Lung (tissue), 12 donors: Measurements from ENCODE around the gene EPHA7. TPM values are rescaled to one million over a fixed set of nuclear protein-coding genes. Genes with fewer than 3 reads are reported as not detected.

Experiments
- ATAC-seq: fragments of 200-7000 bp; cut with Tn5 transposase; one replicate; pipeline ENCODE4 v1.9.1; 2020; ENCODE audit warnings: moderate number of reproducible peaks; ENCODE audit not compliant: insufficient read depth, low FRiP score
- DNase-seq, 3 donors: peaks; one replicate each; pipeline ENCODE4 v3.0.0-alpha.2; 2013 to 2017
- H3K27ac ChIP-seq, 2 donors: one replicate each; pipeline ENCODE4 v1.5.1; 2013; ENCODE audit warnings: mild to moderate bottlenecking in 2 of 2, moderate library complexity in 2 of 2, control low read depth in 1 of 2, inconsistent platforms in 1 of 2, low read depth in 1 of 2, low read length in 1 of 2
- H3K27me3 ChIP-seq, 3 donors: one replicate each; pipeline ENCODE4 v1.5.1; 2013; ENCODE audit warnings: low read length in 2 of 3; ENCODE audit not compliant: control insufficient read depth in 3 of 3, insufficient read depth in 3 of 3
- H3K36me3 ChIP-seq, 4 donors: one replicate each; pipeline ENCODE4 v1.5.1; 2013; ENCODE audit warnings: low read length in 4 of 4, mild to moderate bottlenecking in 1 of 4, moderate library complexity in 1 of 4; ENCODE audit not compliant: control insufficient read depth in 4 of 4, insufficient read depth in 4 of 4
- H3K4me1 ChIP-seq, 5 donors: one replicate each; pipeline ENCODE4 v1.5.1; 2013; ENCODE audit warnings: low read length in 5 of 5, mild to moderate bottlenecking in 2 of 5, moderate library complexity in 1 of 5; ENCODE audit not compliant: control insufficient read depth in 5 of 5, insufficient read depth in 5 of 5
- H3K4me3 ChIP-seq: one replicate; pipeline ENCODE4 v1.5.1; 2013; ENCODE audit warnings: mild to moderate bottlenecking, control low read depth, moderate library complexity
- H3K9ac ChIP-seq, 2 donors: one replicate each; pipeline ENCODE4 v1.5.1; 2013; ENCODE audit warnings: low read length in 2 of 2, control low read depth in 1 of 2; ENCODE audit not compliant: insufficient read depth in 1 of 2
- H3K9me3 ChIP-seq, 4 donors: one replicate each; pipeline ENCODE4 v1.5.1; 2013; ENCODE audit warnings: low read length in 3 of 4, mild to moderate bottlenecking in 1 of 4, moderate library complexity in 1 of 4; ENCODE audit not compliant: control insufficient read depth in 4 of 4, insufficient read depth in 3 of 4
- WGBS, 2 donors: extraction: QIAGEN DNeasy Blood & Tissue Kit; methylation state at CpG; one replicate each; pipeline ENCODE4 v1.1.7; 2013; 5-methylcytosine and 5-hydroxymethylcytosine counted together
- polyA plus RNA-seq, 2 donors: library from polyadenylated mRNA; stranded (reverse); fragments of 200-250 nt; gene quantifications; one replicate each; pipeline ENCODE4 v1.2.1, GENCODE V29; 2013
- total RNA-seq, 2 donors: library from RNA; depleted of rRNA in 1 of 2; stranded (reverse); fragments of >200 nt in 1 of 2; gene quantifications; one replicate each; pipeline ENCODE4 v1.2.1, GENCODE V29; 2014 to 2021
- TF ChIP-seq, protein P1 (sequence below): IDR thresholded peaks from 2 replicates; pipeline ENCODE4 v1.5.1; 2012; ENCODE audit warnings: mild to moderate bottlenecking; ENCODE audit errors: control extremely low read depth, extremely low read depth
- donor health status: control.
- donor health status: control.
- donor health status: Bipolar disorder and iron deficiency.
- donor health status: healthy.
- donor health status: DM: yes; HTN: yes; CAD: no.

The EPHA7 gene
- total and polyA plus RNA-seq, 4 donors: 0.06 to 6.3 (median 0.62) TPM

DNA sequence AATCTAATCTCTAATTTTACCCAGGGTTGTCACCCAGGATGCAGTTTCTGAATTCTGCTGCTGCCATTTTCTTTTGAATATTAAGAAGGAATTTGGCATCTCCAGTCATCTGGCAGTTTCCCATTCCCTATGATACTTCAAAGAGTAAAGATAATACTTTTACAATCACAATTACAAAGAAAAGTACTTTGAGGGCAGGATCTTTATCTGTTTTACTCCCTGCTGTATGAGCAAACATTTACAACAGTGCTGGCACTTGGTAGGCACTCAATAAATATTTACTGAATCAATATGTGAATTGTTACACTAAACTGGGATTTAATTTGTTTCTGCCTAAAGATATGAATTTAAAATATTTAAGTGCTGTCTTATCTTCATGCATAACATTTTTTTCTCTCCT is 224.9 kb downstream of the EPHA7 start:
- TF ChIP-seq, protein P1, sequence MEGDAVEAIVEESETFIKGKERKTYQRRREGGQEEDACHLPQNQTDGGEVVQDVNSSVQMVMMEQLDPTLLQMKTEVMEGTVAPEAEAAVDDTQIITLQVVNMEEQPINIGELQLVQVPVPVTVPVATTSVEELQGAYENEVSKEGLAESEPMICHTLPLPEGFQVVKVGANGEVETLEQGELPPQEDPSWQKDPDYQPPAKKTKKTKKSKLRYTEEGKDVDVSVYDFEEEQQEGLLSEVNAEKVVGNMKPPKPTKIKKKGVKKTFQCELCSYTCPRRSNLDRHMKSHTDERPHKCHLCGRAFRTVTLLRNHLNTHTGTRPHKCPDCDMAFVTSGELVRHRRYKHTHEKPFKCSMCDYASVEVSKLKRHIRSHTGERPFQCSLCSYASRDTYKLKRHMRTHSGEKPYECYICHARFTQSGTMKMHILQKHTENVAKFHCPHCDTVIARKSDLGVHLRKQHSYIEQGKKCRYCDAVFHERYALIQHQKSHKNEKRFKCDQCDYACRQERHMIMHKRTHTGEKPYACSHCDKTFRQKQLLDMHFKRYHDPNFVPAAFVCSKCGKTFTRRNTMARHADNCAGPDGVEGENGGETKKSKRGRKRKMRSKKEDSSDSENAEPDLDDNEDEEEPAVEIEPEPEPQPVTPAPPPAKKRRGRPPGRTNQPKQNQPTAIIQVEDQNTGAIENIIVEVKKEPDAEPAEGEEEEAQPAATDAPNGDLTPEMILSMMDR: no peak

DNA sequence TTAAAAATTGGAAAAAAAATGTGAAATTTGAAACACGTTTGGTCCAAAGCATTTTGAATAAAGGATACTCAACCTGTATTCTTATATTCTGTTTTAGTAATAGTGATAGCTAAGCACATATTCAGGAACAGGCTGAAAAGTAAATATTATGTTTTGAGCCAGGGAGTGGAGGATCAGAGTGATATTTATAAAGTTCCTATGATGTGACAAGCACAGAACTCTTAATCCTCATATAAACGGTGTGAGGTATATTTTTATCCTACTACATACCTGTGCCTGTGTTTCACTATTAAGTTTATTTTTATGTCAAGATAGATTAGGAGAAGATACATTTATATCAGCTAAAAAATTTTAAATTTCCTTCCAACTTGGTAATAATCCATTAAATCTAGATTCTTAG is 225.5 kb downstream of the EPHA7 start:
- 52 to 69% methylated on average over 2 of the region's 2 CpGs for WGBS, 2 donors
- peaks cover 0 to 2% (median 0%) of the 10 kb centered on the region in 4 donors for H3K9me3 ChIP-seq
- TF ChIP-seq, protein P1: no peak
- H3K4me1 ChIP-seq: no peaks in the 10 kb centered on the region
- no peak overlapping the region for H3K4me3 ChIP-seq
- H3K27ac ChIP-seq: no peak overlapping the region
- no peaks in the 10 kb centered on the region for H3K27me3 ChIP-seq
- H3K9ac ChIP-seq: no peak overlapping the region
- no peak for ATAC-seq
- no peak for DNase-seq
- H3K36me3 ChIP-seq: no peaks in the 10 kb centered on the region

More for the DNA sequence above, 224.9 kb downstream of the EPHA7 start:
- Histone ChIP-seq H3K9ac (no peak overlapping the region), H3K27ac (no peak overlapping the region), H3K4me3 (no peak overlapping the region), H3K36me3 (no peaks in the 10 kb centered on the region), H3K27me3 (no peaks in the 10 kb centered on the region), H3K9me3 (peaks cover 0 to 2% (median 0%) of the 10 kb centered on the region in 4 donors), H3K4me1 (no peaks in the 10 kb centered on the region)
- DNase-seq (no peak), ATAC-seq (no peak)
